ENCODE data around the gene HOXA7.

HOXA7 gene

DNA sequence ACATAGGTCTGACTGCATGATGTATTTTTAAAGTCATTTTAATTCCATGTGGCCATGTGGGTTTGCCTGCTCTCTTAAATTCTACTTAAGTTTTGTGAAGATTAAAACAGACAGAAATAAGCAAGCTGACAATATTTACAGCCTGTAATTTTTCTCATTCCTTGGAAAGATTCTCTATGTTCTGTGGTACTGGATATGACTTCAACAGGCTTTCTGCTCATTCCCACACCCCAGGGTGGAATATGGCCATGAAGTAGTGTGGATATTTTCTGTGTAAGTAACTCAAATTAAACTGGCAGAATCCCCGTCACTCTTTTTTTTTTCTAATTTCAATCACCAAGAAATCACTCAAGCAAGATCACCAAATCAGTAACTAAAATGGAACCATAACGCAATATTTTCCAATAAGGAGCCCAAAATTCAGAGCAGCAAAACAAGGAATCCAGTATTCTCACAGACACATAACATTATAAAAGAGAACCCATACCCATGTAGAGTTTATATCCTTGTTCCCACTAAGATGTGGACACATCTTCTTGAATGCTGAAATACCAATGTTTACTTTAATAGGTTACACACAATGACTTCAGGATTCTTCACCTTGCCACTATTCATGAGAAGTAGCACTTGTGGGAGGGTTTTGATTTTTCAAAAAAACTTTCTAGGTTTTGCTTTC lies 18.7 kb downstream of the HOXA7 start:
- no peak overlapping the region for H3K27ac Mint-ChIP-seq
- no peaks in the 10 kb centered on the region for H3K9me3 Mint-ChIP-seq
- peaks cover 62% of the 10 kb centered on the region for H3K27me3 Mint-ChIP-seq
- H3K36me3 Mint-ChIP-seq (ENCODE audit: low read depth): no peaks in the 10 kb centered on the region
- no peak overlapping the region for H3K4me3 Mint-ChIP-seq
- peaks cover 24% of the 10 kb centered on the region for H3K4me1 Mint-ChIP-seq (ENCODE audit: low read depth)

DNA sequence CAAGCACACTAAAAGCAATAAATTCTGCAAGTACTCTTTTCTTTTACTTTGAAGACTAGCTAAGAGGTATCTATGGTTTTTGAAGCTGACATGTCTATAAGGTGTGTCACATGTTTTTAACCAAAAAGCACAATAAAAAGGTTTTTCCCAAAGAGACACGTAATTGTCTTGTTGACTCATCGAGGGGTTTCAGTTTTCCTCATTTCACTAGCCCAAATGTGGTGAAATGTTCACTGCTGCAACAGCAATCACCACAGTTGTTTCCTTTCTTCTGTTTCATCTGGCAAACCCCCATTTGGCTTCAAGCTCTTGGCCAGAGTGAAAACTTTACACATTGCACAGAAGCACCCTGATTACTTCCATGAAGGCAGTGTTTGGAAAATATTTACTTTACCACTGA lies 22.1 kb downstream of the HOXA7 start:
- H3K27ac Mint-ChIP-seq: no peak overlapping the region
- H3K36me3 Mint-ChIP-seq (ENCODE audit: low read depth): no peaks in the 10 kb centered on the region
- H3K27me3 Mint-ChIP-seq: peaks cover 62% of the 10 kb centered on the region
- no peaks in the 10 kb centered on the region for H3K9me3 Mint-ChIP-seq
- H3K4me1 Mint-ChIP-seq (ENCODE audit: low read depth): peaks cover 31% of the 10 kb centered on the region
- no peak overlapping the region for H3K4me3 Mint-ChIP-seq

DNA sequence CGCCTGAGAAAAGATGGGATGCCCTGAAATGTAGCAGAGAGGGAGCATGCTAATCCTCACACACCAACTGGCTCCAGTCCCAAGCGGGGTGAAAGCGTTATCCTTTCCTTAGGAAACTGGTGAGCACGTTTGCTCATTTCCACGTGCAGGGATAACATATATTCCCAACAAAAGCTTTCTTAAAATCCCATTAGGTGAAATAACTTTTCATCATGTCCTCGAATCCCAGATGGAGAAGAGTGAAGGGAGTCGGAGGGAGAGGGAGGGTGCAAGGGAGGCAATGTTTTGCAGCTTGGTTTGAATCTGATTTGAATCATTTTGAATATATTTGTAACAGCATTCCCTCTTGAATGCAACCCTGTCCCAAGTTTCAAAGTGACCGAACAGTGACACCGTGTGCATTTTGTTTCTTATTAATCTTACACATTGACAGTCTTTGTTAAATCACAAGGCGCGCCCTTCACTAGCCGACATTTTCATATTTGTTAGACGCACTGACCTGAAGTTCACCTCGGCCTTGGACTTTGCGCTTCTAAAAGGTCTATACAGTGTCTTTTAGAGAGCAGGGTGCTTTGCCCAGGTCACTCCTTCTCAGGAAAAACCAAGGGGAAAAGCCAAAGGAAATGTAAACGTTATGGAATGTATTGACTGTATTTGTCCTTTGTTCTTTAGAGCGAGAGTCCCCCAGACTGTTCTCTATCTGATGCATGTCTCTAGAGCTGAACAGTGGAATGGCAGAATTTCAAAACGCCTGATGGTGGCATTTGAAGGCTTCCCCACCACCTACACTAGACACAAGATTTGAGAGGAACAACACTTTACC lies 22.9 kb downstream of the HOXA7 start:
- H3K36me3 Mint-ChIP-seq (ENCODE audit: low read depth): no peaks in the 10 kb centered on the region
- no peak overlapping the region for H3K4me3 Mint-ChIP-seq

DNA sequence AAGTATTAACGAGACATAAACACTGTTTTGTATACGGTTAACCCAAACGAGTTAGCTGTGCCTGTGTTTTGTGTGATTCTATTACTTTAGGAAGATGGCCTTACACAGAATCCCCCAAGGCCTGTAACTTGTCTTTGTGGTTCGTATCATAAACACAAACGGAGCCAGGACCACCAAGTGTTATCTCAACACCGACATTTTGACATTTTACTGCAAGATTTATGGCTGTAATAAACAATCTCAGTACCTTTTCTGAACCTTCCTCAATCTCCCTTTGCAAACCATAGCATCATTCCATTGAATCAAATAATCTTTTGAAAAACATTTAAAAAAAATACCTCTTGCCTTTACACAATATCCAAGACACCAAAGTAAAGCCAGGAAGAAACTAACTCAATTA lies 23.5 kb downstream of the HOXA7 start:
- Mint-ChIP-seq H3K4me3 (no peak overlapping the region), H3K9me3 (no peaks in the 10 kb centered on the region), H3K4me1 (ENCODE audit: low read depth) (peaks cover 31% of the 10 kb centered on the region), H3K27ac (no peak overlapping the region), H3K36me3 (ENCODE audit: low read depth) (no peaks in the 10 kb centered on the region), H3K27me3 (peaks cover 61% of the 10 kb centered on the region)

More for the DNA sequence above, 22.9 kb downstream of the HOXA7 start:
- no peaks in the 10 kb centered on the region for H3K9me3 Mint-ChIP-seq
- peaks cover 31% of the 10 kb centered on the region for H3K4me1 Mint-ChIP-seq (ENCODE audit: low read depth)
- peaks cover 64% of the 10 kb centered on the region for H3K27me3 Mint-ChIP-seq
- H3K27ac Mint-ChIP-seq: no peak overlapping the region

DNA sequence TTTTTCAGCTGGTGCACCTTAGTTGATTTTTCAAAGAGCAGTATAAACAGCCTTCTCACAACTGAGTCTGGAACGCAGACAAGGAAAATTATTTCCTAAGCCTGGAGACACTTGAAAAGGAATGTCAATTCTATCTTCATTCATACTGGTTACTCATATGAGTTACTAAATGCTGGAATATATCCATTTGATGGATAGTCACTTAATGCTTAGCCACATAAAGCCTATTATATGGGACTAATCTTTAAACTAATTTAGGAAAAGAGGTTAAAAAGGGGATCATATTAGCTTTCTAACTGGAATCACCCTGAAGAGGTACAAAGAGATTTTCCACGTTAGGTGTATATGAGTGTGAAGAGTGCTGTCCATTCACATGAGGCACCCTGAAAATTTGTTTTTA lies 24.3 kb downstream of the HOXA7 start:
- Mint-ChIP-seq H3K4me3 (no peak overlapping the region), H3K36me3 (ENCODE audit: low read depth) (no peaks in the 10 kb centered on the region), H3K9me3 (no peaks in the 10 kb centered on the region), H3K4me1 (ENCODE audit: low read depth) (peaks cover 31% of the 10 kb centered on the region), H3K27ac (no peak overlapping the region), H3K27me3 (peaks cover 61% of the 10 kb centered on the region)

DNA sequence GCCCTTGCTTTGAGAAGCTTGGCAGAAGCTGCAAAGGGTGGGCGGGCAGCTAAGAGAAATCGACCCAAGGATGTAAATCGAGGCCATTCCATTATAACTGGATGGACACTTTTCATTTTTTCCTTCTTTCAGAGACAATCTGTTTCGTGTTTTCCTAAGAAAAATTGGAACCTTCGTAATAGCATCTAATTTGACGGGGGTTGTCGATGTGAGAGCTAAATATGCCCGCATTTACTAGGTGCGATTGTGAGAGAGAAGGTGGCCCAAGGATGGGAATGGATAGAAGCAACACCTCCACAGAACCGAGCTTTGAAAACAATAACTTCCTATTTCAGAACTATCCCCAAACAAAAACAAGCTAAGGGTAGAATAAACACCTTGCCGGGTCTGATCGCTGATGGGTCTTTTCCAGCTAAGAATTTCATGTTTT lies 25.1 kb downstream of the HOXA7 start:
- Mint-ChIP-seq H3K4me1 (ENCODE audit: low read depth) (peaks cover 31% of the 10 kb centered on the region), H3K9me3 (no peaks in the 10 kb centered on the region), H3K36me3 (ENCODE audit: low read depth) (no peaks in the 10 kb centered on the region), H3K4me3 (peak overlapping the region; percentile 61), H3K27ac (no peak overlapping the region), H3K27me3 (peaks cover 66% of the 10 kb centered on the region)

DNA sequence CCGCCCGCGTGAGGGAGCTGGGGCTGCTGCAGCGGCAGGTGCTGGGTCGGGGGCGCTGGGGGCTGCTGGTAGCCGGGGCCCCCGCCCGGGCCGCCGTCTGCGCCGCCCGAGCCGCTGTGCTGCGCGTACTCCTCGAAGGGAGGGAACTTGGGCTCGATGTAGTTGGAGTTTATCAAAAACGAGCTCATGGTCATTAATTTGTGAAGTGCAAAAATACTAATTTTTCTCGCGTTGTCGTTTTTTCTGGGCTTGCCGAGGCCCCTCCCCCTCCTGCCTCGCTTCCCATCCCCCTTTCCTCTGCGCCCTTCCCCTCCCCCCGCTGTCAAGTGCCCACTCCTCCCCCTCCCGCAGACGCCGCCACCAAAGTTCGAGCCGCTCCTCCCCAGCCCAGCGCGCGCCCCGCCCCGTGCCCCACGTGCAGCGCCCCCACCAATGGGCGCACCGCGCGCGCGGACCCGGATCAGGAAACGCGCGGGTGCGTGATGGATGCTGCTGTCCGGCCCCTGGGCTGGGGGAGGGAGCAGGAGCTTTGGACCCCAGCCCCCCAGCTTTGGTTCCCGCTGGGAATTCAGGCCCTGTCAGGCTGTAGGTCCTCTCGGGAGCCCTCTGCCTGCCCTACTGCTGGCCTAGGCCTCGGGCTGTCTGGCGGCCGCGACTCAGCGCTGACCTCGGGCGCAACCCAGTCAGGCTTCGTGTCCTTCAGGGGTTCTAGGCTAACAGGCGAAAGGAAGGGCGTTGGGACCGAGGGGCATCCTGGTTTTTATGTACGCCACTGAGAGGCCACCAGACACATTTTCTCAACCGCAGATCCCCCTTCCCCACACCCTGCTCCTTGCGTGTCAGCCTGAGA lies 25.7 kb downstream of the HOXA7 start, which contains the start of gene HOXA4:
Gene HOXA4 (minus strand): TSS at position 218 of the 850 bp plus-strand sequence. CDS start 24 bp downstream, at position 194.
- Mint-ChIP-seq H3K27ac (no peak within 1 kb of the TSS), H3K9me3 (no peaks in the 10 kb centered on the region), H3K4me1 (ENCODE audit: low read depth) (peaks cover 28% of the 10 kb centered on the region), H3K36me3 (ENCODE audit: low read depth) (no peaks in the 10 kb centered on the region), H3K27me3 (peaks cover 66% of the 10 kb centered on the region), H3K4me3 (peak within 1 kb of the TSS; percentile 61)

DNA sequence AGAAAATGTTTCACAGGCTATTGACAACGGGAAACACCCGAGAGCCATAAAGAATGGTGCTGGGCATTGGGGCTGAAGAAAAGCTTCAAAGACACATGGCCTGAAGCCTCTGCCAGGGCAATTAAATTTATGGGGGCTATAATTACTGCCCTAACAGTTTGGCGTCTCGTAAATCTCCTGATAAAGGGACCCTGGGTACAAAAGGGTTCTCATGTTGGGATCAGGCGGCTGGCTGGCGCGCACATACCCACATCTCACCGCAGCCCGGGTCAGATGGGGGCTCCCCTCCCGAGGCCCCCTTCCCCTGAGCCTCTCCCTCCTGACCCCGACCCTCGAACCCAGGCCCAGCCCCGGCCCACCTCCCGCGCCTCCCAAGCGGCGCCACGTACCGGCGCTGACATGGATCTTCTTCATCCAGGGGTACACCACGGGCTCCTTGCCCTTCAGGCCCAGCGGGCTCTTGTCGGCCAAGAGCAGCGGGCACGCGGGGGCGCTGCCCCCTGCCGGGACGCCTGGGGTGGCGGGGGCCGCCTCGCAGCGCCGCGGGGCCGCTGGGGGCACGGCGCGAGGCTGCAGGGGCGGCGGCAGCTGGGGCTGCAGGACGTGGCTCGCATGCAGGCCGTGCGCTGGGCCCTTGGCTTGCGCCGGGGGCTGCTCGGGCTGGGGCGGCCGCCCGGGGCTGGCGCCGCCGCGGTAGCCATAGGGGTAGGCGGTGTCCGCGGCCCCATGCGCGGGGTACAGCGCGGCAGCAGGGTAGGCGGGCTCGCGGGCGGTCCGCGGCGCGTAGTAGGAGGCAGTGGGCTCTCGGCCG lies 26.5 kb downstream of the HOXA7 start:
- H3K36me3 Mint-ChIP-seq (ENCODE audit: low read depth): no peaks in the 10 kb centered on the region
- H3K27ac Mint-ChIP-seq: no peak overlapping the region
- peaks cover 63% of the 10 kb centered on the region for H3K27me3 Mint-ChIP-seq
- no peaks in the 10 kb centered on the region for H3K9me3 Mint-ChIP-seq
- peak overlapping the region; percentile 18 for H3K4me3 Mint-ChIP-seq
- peaks cover 20% of the 10 kb centered on the region for H3K4me1 Mint-ChIP-seq (ENCODE audit: low read depth)

DNA sequence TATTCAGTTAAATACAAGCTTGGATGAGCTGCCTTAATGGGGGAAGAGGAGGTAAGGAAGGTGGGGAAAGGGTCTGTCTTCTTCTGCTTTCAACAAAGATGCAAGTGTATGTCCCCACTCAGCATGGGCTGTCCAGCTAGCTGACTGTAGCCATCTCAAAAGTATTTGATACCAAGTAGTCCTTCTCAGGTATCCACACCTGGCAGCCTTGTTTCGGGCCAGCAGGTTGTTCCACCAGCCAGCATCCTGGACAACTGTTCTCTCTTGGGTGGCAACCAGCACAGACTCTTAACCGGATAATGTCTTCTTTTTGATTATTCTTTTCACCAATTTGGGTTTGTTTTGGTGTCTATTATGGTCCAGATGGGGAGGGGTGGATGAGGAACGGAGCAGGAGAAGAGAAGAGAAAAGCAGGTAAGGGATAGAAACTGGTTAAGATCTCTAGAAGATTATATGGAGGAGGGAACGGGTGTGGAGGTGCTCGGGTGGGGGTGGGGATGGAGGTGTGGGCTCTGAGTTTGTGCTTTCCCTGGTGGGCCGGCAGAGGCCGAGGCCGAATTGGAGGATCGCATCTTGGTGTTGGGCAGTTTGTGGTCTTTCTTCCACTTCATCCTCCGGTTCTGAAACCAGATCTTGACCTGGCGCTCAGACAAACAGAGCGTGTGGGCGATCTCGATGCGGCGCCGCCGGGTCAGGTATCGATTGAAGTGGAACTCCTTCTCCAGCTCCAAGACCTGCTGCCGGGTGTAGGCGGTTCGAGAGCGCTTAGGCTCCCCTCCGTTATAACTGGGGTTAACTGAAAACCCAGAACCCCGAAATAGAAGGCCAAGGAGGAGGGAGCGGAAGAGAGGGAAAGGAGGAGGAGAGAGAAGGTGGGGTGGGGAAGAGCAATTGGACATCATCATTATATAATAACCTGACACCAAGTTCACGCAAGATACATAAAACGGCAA lies 27.4 kb downstream of the HOXA7 start:
- Mint-ChIP-seq H3K4me3 (peak overlapping the region; percentile 18), H3K9me3 (no peaks in the 10 kb centered on the region), H3K27me3 (peaks cover 56% of the 10 kb centered on the region), H3K27ac (no peak overlapping the region), H3K36me3 (ENCODE audit: low read depth) (no peaks in the 10 kb centered on the region), H3K4me1 (ENCODE audit: low read depth) (peaks cover 11% of the 10 kb centered on the region)

DNA sequence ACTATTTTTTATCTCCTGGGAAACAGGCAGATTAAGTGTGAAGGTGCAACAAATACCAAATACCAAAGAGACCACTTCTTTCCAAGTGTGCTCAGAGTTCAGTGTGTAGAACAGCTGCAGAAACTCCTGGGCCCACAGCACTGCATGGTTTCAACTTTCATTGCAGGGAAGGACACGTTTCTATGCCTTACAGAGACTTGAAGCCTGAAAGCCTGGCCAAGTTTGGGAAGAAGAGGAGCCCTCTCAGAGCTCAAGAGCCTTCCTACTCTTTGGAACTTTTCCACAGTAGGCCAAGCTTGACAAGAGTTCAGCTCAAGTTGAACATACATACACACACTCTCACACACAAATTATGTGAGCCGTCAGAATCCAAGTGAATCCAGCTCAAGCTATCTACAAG lies 28.4 kb downstream of the HOXA7 start:
- Mint-ChIP-seq H3K27ac (no peak overlapping the region), H3K36me3 (ENCODE audit: low read depth) (no peaks in the 10 kb centered on the region), H3K4me3 (no peak overlapping the region), H3K27me3 (peaks cover 45% of the 10 kb centered on the region), H3K4me1 (ENCODE audit: low read depth) (peaks cover 7% of the 10 kb centered on the region), H3K9me3 (no peaks in the 10 kb centered on the region)

DNA sequence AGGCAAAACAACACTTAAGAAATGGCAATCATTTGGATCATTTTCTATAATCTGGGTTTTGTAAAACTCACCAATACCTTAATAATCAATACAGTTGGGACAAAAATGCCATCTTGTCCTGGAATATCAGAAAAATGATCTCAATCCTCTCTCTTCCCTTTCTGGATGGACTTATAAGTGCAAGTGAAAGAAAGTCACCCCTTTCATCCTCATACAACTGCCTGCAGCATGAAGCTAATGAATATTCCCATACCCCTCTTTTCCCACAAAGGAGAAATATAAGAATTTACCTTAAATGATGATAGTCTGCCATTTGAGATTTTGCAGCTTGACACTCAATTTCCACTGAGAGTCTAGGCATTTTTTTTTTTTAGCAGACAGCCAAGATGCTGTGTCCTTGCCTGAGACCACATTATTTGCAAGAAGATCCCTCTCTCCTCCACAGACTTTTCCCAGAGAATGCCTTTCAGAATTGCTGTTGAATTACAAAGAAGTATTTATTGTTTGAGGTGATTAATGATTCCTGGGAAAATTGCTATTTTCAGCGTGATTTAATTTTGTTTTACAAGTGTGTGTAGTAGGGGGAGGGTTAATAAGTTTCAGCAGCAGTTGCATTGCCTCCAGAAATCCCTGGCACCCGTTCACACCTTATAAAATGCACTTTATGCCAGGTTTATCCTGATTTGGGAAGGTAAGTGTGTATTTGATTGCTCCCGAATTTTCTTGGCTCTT lies 29.7 kb downstream of the HOXA7 start:
- Mint-ChIP-seq H3K27ac (no peak overlapping the region), H3K36me3 (ENCODE audit: low read depth) (no peaks in the 10 kb centered on the region), H3K4me1 (ENCODE audit: low read depth) (peaks cover 7% of the 10 kb centered on the region), H3K9me3 (no peaks in the 10 kb centered on the region), H3K27me3 (peaks cover 39% of the 10 kb centered on the region), H3K4me3 (no peak overlapping the region)

DNA sequence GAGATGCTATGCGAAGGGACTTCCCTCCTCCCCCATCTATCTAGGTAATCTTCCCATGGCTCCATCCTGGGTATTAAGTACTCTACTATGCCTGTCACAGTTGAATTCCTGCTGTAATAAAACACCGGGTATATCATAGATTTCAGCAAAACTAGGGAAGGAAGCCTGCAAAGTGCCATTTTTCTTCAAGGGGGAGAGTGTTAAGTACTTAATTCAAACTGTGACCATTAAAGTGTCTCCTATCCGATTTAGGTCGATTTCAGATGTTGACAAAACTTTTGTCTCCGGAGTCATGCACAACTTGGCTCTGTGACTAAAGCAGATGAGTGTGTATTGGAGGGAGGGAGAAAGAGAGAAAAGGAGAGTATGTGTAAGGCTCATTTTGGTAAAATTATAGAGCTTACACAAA lies 30.5 kb downstream of the HOXA7 start:
- Mint-ChIP-seq H3K4me3 (no peak overlapping the region), H3K36me3 (ENCODE audit: low read depth) (no peaks in the 10 kb centered on the region), H3K9me3 (no peaks in the 10 kb centered on the region), H3K27ac (no peak overlapping the region), H3K27me3 (peaks cover 39% of the 10 kb centered on the region), H3K4me1 (ENCODE audit: low read depth) (no peaks in the 10 kb centered on the region)
